GM19452 (cell line): ENCODE data around the gene BANF2.
A peak's percentile ranks its signal among the peaks of the same experiment; 100 is the strongest.

ENCODE experiments used
- ATAC-seq: cut with Tn5 transposase; IDR thresholded peaks from one replicate; pipeline ENCODE4 v1.9.1; 2021; ENCODE audit not compliant: unreplicated experiment

BANF2 gene

GRCh38 chr20:17663486-17663885 lies 36.3 kb upstream of the BANF2 start:
- ATAC-seq, result no peak

GRCh38 chr20:17664025-17664633 lies 35.6 kb upstream of the BANF2 start:
- ATAC-seq, result no peak

- no peak for ATAC-seq
These were observed 34.0 kb upstream of the BANF2 start for GRCh38 chr20:17665756-17666155.

- ATAC-seq, result no peak
These were observed 33.3 kb upstream of the BANF2 start for GRCh38 chr20:17666481-17666880.

- no peak for ATAC-seq
These were observed 32.3 kb upstream of the BANF2 start for GRCh38 chr20:17667445-17667844.

- ATAC-seq, result no peak
These were observed 31.3 kb upstream of the BANF2 start for GRCh38 chr20:17668432-17668831.

- no peak for ATAC-seq
These were observed 30.3 kb upstream of the BANF2 start for GRCh38 chr20:17669306-17669931.

- ATAC-seq, result no peak
These were observed 28.8 kb upstream of the BANF2 start for GRCh38 chr20:17671011-17671410.

- ATAC-seq, result no peak
These were observed 28.2 kb upstream of the BANF2 start for GRCh38 chr20:17671565-17671964.

GRCh38 chr20:17673084-17673483 lies 26.7 kb upstream of the BANF2 start:
- ATAC-seq, result no peak

- ATAC-seq, result no peak
These were observed 24.8 kb upstream of the BANF2 start for GRCh38 chr20:17674722-17675518.

- ATAC-seq, result no peak
These were observed 24.0 kb upstream of the BANF2 start for GRCh38 chr20:17675519-17676377.

GRCh38 chr20:17676378-17676759 lies 23.4 kb upstream of the BANF2 start:
- ATAC-seq, result no peak

- ATAC-seq, result no peak
These were observed 22.8 kb upstream of the BANF2 start for GRCh38 chr20:17676942-17677341.

GRCh38 chr20:17678295-17678694 lies 21.5 kb upstream of the BANF2 start:
- no peak for ATAC-seq

GRCh38 chr20:17678886-17679285 lies 20.9 kb upstream of the BANF2 start:
- ATAC-seq, result no peak

- ATAC-seq, result no peak
These were observed 19.6 kb upstream of the BANF2 start for GRCh38 chr20:17679941-17680835.

- peak; percentile 45 for ATAC-seq
These were observed 18.7 kb upstream of the BANF2 start for GRCh38 chr20:17680836-17681725.

- ATAC-seq, result no peak
These were observed 18.1 kb upstream of the BANF2 start for GRCh38 chr20:17681726-17682102.
